ENCODE data around the gene RPA3.
"Not testable (repeated sequence)": the region's sequence is repeated elsewhere in the genome, so short reads cannot be mapped to it uniquely, and the experiment has no call there.

The RPA3 gene

GRCh38 chr7:7688310-7688709 is 30.1 kb downstream of the RPA3 start:
- no peak for DNase-seq

DNA sequence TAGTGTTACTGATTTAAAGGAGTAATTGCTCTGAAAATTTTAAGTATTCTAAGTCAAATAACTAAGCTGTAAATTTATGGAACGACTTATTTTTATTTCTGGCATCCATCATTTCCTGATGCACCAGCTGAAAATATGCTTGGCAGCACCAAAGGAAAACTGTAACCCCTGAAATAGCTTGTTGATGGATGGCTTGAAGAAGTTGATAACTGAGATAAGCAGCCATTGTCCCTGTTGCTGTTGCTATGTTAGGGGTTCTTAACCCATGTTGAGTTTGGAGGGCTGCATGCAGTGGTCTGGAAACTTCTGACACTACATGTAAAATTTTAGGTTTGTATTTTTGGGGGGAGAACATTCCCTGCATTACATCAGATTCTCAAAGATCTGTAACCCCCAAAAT is 30.6 kb downstream of the RPA3 start:
- no peak for DNase-seq

DNA sequence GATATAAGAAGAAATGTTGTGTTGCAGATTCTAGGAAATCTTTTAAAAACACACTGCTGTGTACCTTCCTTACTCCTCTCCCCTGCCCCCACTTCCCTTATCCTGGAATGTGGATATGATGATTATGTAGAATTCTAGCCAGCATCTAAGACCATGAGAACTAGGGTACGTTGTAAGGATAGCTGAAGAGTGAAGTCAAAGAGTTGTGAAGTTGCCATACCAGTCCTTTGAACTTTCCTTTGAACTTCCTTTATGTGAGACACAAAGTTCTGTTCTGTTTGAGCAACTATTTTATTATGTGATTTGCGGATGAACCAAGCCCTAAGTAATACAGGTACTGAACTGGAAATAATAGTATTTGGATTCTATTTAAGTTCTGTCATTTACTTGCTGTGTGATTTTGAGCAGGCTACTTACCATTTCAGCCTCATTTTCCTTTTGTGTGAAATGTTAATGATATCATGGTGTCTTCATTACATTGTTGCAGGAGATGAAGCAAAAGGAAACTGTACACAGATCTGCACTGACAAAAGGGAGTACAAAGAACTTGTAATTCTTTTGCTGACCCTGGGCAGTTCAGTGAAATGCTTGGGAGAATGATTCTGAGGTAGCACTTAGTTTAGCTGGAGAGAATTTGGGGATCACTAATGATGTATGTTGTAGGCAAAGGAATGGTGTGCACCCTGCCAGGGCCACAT is 31.4 kb downstream of the RPA3 start:
- DNase-seq, result no peak

- no peak for DNase-seq
Observed at GRCh38 chr7:7682861-7683260, 35.5 kb downstream of the RPA3 start.

- DNase-seq, result no peak
Observed at GRCh38 chr7:7681936-7682329, 36.5 kb downstream of the RPA3 start.

- DNase-seq, result no peak
Observed at GRCh38 chr7:7681191-7681935, 37.0 kb downstream of the RPA3 start.

GRCh38 chr7:7679640-7680039 is 38.8 kb downstream of the RPA3 start:
- DNase-seq, result not testable (repeated sequence)

DNA sequence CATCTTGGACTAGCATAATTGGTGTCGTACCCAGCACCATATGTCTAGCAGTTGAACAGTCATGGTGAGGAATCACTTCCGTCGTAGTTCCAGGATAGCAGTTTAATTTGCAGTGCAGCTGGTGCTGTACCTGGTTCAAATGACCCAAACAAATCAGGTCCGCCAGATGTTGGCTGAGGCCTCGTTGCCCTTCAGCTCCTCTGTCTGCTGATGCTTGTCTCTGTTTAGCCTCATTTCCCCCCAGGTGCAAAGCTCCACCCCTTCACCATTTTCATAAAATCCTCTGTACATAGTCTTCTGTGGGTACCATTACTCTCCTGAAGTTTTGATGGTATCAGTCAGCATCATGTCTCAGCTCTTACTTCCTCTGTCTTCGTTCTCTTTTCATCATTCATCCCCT is 42.7 kb downstream of the RPA3 start:
- no peak for DNase-seq

- DNase-seq, result no peak
Observed at GRCh38 chr7:7673240-7673550, 45.2 kb downstream of the RPA3 start.

DNA sequence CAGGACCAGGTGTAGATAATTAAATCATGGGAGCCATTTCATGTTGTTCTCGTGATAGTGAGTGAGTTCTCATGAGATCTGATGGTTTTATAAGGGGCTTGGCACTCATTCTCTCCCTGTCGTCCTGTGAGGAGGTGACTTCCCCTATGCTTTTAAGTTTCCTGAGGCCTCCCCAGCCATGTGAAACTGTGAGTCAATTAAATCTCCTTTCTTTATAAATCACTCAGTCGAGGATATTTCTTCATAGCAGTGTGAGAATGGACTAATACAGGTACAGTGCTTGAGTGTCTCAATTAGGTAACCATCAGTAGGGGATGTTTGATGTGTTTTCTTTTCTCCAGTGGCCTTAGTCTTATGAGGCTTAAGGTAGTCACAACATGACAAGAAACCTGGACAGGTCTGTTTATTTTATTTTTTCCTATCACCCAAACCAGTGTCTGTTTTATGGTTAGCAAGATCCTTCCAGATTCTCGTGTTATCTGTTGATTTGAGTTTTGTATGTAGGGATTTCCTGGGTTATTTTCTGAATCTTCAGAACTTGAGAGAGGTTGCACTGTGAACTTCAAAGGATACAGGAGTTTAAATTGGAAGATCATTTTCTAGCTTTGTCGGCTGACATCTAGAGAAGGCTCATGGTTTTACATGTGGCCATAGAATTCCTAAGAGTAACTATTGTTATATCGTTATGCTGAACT is 45.7 kb downstream of the RPA3 start:
- no peak for DNase-seq

- DNase-seq, result no peak
Observed at GRCh38 chr7:7671361-7671760, 47.0 kb downstream of the RPA3 start.

GRCh38 chr7:7670490-7670889 is 47.9 kb downstream of the RPA3 start:
- no peak for DNase-seq

DNA sequence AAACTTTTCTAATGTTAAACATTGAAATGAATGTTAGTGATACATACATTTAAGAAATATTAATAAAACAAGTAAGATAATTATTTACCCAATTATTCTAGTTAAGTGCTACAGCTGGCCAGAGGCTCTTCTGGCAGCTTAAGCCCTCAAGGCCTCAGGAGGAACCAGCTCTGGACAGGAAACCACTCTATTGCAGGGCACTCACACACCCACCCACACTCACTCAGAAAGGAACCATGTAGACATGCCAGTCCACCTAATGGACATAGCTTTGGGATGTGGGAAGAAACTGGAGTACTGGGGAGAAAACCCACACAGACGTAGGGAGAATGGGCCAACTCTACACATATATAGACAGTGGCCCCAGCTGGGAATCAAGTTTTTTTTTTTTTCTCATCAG is 49.7 kb downstream of the RPA3 start:
- no peak for DNase-seq

DNA sequence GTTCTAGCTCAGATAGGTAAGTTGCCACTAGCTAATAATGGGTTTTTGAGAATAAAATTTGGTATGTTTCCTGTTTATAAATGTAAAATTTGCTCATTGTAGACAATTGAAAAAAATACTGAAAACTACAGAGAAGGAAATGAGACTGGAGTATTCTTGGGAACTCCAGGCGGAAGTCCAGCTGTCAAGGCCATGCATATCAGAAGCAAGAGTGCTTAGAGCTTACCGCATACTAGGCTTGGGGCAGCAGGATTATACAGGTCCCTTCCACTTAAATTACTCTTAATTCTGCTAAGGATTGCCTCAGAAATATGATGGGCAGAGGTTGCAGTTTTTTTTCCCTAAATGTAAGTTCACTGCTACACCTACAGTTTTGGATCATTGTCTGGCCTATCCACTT is 51.2 kb downstream of the RPA3 start:
- DNase-seq, result no peak

- DNase-seq, result no peak
Observed at GRCh38 chr7:7665031-7665430, 53.4 kb downstream of the RPA3 start.

- DNase-seq, result no peak
Observed at GRCh38 chr7:7664291-7664690, 54.1 kb downstream of the RPA3 start.

GRCh38 chr7:7662527-7662926 is 55.9 kb downstream of the RPA3 start:
- no peak for DNase-seq

DNA sequence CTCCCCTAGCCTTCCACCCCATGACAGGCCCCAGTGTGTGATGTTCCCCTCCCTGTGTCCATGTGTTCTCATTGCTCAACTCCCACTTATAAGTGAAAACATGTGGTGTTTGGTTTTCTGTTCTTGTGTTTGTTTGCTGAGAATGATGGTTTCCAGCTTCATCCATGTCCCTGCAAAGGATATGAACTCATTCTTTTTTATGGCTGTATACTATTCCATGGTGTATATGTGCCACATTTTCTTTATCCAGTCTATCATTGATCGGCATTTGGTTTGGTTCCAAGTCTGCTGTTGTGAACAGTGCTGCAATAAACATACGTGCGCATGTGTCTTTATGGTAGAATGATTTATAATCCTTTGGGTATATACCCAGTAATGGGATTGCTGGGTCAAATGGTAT is 61.9 kb downstream of the RPA3 start:
- DNase-seq, result not testable (repeated sequence)

DNA sequence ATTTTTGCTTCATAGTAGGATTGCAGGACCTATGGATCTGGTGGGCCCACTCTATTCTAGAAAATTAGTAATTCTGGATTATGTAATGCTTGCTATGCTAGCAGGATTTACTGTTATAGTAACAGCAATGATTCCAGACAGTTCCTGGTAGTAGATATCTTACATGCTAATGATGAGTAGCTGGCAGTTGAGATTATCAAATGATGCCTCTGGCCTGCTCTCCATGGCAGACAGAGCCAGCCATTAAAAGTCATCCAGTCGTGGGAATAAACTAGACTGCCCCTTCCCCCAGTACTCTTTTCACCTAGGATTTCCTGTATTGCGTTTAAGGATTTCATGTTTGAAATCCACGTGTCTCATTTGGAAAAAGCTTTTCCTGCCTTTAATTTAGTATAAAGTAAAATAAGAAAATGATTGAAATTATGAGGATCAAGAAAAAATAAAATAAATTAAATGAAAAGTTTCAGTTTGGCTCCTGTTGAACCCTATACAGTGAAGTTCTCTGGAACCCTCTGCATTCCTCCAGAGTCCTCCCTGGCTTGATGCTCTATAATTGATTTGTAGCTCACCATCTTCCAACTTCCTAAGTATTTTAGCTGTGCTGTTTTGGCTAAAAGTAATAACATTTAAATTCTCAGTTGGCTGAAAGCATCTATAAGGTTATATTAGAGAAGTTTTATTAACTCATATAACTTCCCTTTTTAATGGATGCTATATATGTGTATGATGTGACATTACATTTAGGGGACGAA is 63.3 kb downstream of the RPA3 start:
- DNase-seq, result no peak

GRCh38 chr7:7653593-7654187 is 64.7 kb downstream of the RPA3 start:
- no peak for DNase-seq

- DNase-seq, result no peak
Observed at GRCh38 chr7:7652798-7653540, 65.4 kb downstream of the RPA3 start.

DNA sequence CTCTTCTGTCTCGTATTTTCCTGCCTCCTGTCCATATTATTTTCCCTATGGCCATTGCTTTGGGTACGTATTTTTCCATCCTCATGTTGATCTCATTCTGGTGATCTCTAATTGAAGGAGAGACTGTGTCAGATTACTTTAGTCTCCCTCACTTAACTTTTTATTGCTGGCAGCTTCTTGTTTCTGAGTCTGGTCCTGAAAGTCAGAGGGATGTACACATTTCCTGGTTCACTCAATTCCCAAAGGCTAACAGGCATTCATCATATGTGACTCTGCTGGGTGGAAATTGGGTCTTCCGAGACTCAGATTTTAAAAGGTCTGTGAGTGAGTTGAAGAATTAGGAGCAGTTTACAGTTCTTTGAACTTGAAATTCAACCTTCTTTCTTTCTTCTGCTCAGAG is 66.9 kb downstream of the RPA3 start:
- DNase-seq, result no peak
